Inflammatory macrophage treated with lipopolysaccharide for 4 hours (primary cell): ENCODE data around the gene PYGB.

Source experiments
- DNase-seq: peaks from one replicate; pipeline ENCODE4 v3.0.0-alpha.2; 2020

Gene PYGB

DNA sequence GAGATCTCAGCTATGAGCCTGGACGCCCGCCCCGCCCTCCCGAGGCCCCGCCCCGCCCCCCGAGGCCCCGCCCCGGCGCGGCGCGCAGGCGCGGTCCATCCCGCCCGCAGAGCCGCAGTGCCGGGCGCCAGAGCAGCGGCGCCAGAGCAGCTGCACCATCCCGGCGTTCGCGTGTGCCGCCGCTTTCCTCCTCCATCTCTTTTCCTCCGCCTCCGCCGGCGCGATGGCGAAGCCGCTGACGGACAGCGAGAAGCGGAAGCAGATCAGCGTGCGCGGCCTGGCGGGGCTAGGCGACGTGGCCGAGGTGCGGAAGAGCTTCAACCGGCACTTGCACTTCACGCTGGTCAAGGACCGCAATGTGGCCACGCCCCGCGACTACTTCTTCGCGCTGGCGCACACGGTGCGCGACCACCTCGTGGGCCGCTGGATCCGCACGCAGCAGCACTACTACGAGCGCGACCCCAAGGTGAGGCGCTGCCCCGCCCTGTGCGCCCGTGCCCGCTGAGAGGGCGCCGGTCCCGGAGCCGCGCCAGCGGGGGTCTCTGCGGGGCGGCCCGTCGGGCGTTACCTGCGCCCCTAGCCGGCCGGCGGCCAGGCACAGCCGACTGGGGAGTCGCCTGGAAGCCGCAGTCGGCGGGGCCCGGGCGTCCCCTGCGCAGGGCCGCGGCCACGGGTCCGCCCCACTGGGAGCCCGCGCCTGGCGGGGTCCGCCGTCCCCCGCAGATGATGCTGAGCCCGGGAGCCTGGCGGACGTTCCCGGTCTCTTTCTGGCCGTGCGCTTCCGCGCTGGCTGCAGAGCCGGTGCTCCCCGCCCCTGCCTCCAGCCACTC lies at the start of gene PYGB:
Gene PYGB (plus strand): TSS at position 130 of the 830 bp plus-strand sequence. CDS start 94 bp downstream, at position 224.
- DNase-seq: peak; percentile 89

DNA sequence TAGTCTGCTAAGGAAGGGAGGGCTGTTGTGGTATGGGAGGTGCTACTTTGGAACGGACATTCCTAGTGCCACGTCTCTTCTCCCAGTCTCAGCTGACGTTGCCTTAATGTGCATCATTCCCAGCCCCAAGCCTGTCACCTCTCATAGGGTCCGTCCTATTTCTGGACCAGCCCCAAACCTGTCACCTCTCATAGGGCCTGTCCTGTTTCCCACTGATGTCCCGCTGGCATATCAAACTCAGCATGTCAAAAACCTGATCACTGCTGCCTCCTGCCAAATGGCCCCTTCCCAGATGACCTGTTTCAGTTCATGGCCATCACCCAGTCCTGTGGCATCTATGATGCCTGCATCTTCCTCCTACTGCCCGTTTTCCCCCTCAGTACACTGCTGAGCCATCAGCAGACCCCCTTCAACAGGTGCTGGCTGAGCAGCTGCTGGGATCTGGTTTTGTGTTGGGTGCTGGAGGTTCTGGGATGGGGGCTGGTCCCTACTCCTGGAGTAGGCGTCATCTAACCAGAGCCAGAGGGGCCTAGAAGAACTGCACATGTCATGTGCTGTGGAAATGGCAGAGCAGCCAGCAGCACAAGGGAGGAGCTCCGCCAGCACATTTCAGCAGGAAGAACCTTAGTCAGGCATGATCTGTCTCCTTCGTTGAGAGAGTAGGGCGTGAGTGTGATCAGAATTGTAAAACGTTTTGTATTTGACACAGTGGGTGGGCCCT lies 49.1 kb upstream of the PYGB start:
- no peak for DNase-seq

DNA sequence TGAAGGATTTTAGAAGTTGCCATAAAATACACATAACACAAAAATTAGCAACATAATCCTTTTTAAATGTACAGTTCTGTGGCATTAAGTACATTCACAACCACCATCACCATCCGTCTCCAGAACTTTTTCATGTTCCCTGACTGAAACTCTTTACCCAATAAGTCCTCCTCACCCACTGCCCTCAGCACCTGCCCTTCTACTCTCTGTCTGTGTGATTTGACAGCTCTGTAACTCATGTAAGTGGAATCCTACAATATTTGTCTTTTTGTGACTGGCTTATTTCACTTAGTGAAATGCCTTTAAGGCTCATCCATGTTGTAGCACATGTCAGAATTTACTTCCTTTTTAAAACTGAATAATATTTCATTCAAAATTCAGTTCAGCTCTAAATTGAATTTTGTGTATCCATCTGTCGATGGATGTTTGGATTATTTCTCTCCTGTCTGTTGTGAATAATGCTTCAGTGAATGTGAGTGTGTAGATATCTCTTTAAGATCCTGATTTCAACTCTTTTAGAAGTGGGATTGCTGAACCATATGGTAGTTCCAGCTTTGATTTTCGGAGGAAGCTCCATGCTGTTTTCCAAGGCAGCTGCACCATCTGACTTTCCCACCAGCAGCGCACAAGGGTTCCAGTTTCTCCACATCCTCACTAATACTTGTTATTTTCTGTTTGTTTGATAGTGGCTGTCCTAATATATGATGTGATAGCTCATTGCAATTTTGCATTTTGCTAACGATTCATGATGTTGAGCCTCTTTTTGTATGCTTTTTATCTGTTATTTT lies 48.2 kb upstream of the PYGB start:
- DNase-seq: no peak

DNA sequence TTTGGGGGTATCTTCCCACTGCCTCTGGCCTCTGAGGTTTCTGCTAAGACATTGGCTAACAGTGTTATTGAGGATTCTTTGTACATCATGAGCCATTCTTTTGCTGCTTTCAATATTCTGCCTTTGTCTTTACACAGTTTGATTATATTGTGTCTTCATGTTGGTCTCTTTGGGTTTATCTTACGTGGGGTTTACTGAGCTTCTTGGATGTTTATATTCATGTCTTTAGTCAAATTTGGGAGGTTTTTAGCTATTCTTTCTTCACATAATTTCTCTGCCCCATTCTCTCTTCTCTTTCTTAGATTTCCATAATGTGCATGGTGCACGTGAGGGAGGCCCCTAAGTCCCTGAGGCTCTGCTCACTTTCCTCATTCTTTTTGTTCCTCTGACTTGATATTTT lies 44.8 kb upstream of the PYGB start:
- no peak for DNase-seq

DNA sequence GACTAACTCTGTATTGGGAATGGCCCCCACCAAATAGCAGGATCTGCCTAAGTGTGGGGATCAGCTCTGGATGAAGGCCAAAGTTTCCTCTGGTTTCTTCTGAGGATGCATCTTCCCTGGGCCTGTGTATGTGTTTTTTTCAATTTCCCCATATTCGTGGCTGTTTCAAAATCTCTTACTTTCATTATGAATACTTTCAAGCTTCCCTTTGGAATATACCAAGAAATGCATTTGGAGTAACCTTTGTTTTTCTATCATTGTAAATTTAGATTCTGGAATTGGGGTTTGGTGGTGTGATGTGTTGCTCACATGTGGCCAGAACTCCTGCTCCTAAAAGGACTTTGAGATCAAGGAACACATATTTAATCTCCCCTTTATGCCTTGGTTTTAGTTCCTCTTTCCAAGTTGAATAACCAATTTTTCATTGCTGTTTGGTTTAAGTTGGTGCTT lies 44.0 kb upstream of the PYGB start:
- DNase-seq: peak; percentile 80

DNA sequence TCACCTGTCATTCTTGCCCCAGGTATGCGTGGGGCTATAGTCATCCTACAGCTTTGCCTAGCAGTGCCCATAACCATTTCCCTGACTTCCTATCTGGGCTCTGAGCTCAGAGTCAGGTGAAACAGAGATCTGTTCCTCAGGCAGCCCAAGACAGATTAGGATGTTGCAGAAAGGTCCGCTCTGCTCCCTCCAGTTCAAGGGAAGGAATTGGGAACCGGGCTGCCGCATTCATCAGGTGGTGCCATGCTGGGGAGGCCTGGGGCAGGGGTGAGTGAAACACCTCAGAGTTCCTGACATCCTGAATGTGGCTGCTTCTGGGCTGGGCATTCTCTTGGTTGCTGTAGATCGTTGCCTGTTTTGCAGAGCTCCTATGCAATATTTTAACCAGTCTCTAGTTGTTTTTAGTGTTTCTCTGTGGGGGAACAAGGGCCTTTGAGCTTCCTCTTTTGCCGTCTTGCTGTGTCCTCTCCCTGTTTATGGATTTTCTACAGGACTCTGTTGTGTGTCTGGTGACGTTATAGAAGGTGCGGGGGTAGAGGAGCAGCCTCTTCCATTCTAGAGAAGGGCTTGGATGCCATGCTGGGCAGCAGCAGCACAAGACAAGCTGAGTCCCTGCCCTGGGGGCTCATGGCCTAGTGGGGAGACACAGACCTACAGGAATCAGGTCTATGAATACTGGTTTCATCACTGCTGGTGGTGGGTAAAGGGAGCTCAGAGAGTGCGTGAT lies 43.2 kb upstream of the PYGB start:
- peak; percentile 58 for DNase-seq

DNA sequence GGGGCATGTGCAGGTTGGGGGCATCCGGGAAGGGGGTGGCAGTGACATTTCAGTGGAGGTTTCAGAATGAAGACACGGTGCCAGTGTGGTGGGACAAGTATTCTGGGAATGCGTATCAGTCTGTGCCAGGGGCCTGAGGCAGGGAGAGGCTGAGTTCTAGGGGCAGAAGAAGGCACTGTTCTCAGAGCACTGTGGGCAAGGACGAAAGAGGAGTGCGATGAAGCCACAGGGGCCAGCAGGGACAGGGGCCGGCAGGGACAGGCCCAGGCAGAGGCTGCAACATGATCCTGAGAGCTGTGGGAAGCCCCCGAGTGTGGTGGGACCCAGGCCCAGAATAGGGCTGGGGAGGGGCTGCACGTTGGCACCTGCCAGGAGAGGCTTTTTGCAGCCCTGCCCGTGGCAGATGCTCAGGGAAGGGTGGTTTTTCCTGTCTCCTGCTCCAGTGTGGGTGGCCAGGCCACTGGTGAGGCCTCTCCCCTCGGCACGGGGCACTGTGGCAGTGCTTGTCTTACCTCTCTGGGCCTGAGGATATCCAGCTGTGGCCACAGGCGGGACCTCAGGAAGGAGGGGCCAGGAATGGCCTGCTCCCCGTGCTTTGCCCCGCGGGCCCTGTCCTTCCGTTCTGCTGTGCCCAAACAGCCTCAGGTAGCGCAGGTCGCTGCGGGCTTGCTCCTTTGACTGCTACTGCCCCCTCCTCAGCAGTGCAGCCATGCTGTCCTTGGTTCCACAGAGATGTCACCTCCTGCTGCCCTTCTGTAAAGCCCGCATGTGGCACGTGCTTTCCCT lies 42.4 kb upstream of the PYGB start:
- no peak for DNase-seq

DNA sequence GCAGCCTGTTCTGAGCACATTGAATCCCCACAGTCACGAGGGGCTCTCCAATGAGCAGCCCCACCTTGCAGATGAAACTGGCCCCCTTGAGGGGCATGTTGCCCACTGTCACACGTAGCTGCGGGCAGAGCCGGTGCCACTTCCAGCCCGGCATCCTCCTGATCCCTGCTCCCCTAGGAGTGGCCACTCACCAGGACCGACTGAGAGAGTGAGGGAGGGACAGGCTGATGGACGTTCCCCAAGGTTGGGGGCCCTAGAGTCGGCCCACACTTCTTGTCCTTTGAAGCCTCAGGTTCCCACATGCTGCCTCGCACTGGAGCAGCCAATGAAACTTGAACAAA lies 41.9 kb upstream of the PYGB start:
- DNase-seq: no peak

DNA sequence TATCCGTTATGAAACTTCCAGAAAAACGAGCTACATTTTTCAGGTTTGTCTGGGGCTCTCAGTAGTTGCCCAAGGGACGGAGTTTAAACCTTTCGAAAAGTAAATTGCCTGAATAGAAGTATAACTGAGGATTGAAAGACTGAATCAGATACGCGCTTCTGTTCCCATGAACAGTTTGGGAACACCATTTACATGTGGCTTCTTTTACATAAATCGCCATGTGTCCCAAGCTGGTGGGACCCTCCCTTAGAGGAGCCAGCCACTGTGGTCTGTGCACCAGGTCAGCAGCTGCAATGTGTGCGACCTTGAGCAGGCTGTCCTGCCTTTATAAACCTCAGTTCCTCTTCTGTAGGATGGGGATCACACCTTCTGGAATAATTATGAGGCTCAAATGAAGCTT lies 41.3 kb upstream of the PYGB start:
- DNase-seq: no peak

DNA sequence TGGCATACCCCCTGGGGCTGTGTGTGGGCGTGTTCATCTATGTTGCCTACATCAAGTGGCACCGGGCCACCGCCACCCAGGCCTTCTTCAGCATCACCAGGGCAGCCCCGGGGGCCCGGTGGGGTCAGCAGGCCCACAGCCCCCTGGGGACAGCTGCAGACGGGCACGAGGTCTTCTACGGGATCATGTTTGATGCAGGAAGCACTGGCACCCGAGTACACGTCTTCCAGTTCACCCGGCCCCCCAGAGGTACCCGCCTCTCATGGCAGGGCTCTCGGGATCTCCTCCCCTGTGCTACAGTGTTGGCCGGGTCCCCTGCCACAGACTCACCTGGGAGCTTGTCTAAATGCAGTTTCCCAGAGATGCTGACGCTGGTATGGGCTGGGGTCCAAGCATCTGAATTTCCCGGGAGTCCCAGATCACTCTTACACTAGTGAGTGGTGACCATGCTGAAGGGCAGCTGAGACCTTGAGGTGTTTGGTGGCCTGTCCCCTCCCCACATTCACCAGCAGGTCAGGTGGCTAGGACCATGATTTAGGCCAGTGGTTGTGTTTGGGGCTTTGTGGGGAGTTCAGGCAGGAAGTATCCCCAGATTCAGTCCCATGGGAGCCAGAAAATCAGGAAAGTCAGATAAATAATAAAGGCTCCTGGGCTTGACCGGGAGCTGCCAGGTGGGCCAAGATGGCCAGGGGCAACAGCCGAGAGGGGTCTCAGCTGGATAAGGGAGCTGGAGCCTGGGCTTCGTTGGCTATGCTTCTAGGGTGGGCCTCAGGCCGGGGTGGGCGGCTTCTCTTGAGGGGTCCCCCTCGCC lies 40.5 kb upstream of the PYGB start:
- no peak for DNase-seq

DNA sequence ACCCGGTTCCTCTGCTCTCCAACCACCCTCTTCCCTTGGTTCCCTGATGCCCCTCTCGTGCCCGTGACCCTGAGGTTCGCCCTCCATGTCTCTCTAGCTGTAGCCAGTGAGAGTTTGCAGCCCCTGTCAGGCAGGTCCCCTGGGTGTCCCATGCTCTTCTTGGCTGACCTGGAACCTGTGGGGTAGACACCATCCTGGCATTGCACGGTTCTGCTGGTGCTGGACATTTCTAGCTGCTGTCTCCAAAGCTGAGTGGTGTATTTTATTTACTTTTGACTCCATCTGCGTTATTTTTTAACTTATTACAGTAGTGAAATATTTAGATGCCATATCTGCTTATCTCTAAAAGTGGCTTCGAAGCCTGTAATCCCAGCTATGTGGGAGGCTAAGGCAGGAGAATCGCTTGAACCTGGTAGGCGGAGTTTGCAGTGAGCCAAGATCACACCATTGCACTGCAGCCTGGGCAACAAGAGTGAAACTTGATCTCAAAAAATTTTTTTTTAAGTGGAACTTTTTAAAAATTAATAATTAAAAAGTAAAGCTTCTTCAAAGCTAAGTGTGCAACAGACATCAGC lies 39.8 kb upstream of the PYGB start:
- no peak for DNase-seq

DNA sequence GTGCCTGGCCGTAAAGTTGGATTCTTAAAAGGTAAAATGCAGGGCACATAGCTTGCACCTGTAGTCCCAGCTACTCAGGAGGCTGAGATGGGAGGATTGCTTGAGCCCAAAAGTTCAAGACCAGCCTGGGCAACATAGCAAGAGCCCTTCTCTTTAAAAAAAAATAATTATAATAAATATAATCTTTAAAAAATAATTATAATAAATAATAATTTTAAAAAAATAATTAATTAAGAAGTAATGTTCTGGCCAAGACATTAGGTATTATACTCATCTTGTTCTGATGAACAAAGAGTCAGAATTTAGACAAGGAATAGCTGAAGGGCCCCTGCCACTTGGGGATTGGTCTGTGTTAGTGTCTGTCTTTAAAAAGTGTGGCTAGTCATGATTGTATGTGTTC lies 38.5 kb upstream of the PYGB start:
- no peak for DNase-seq

DNA sequence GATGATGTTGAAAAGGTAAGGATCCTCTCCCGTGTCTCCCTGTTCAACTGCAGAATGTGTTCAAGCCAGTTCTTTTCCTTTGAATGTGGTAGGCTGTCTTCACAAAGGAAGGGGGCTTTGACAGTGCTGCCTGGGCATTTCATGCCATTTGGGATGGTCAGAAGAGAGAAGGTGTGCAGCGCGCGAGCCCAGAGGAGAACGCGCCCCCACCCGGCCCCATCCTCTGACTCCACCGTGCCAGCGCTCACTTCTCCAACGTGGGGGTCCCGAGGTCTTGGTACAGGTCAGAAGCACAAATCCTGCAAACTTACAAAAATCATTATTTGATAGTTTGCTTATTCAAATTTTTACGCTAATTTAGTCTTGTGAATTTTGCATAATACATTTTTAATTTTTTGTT lies 38.0 kb upstream of the PYGB start:
- no peak for DNase-seq

DNA sequence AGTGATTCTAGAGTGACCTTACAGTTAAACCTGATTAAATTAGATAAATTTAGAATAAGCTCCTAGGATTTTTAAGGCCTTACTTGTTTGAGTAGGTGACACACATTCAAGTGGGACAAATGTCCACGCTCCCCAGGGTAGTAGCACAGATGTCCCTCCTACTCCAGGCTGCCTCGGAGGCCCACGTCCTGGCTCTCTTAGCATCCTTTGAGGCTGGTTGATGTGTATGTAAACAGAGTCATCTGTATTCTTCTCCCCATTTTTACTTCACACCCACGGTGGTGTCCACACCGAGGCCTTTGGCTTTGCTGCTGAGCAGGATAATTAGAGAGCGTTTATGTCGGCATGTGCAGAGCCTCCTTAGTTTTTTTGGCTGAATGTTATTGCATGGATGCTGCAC lies 36.6 kb upstream of the PYGB start:
- no peak for DNase-seq

DNA sequence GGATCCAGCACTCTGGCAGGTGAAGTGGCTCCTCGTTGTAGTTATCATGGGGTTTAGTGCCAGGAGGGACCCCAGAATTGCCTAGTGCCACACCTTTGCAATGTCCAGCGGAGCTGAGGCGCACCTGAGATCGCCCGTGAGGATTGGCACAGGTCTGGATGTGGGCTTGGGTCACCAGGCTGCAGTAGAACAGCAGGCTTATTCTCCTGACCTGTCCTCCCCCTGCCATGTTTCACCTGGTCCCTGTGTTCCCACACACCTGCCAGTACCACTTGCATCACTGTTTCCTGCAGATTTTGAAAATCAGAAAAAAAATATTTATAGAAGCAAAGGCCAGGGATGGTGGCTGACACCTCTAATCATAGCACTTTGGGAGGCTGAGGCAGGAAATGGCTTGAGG lies 35.6 kb upstream of the PYGB start:
- no peak for DNase-seq

DNA sequence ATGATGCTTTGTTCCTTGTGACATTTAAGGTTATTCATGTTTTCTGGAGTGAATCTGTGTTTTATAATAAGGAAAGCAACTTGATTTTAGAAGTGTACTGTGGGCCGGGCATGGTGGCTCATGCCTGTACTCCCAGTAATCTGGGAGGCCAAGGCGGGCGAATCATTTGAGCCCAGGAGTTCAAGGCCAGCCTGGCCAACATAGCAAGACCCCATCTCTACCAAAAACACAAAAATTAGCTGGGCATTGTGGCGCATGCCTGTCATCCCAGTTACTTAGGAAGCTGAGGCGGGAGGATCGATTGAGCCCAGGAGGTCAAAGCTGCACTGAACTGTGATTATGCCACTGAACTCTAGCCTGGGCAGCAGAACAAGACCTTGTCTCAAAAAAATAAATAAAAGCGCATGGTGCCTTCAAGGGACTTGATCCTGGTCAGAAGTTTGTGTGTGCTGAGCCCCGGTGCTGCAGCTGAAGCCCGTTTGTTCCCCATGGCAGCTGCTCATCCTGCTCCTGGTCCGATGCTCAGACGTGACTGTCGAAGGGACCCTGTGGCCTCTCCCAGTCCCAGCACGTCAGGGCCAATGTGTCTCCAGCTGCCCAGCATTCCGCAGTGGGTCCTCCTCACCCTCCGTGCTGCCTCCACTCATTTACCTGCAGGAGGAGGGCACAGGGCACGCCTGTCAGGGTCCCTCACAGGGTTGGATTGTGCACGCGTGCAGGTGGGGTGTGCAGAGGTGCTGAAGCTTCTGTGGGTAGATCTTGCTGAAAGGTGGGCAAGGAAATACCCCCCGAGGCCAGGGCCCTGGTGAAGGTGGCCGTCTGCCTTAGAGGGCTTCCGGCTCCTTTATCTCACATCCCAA lies 34.1 kb upstream of the PYGB start:
- no peak for DNase-seq

DNA sequence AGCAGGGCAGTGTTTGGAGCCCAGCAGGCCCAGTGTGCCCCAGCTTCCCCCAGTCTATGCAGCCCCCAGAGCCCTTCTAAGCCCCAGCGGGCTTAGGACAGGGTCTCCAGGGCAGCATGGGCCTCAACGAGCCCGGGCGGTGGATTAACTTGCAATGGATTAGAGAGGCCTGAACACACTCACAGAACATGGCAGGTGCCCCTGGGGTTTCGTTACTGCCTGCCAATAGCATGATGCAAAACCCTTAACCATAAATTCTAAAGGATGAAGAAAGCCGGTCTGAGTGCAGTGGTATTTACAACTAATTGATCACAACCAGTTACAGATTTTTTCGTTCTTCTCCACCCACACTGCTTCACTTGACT lies 33.5 kb upstream of the PYGB start:
- no peak for DNase-seq

DNA sequence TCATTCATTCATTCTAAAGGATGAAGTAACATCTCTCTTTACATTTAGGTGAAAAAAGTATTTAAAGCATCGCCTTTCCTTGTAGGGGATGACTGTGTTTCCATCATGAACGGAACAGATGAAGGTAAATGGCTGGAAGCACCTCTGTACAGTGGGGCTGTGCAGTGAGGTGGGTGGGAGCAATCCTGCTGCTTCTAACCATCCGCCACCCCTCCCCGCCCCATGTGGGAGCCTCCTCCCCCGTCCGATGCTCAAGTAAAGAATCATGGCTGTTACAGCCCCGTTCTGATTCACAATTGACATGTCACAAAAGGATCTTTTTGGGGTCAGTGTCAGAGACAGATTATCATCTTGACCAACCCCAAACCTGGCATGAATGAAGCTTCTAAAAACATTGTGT lies 33.1 kb upstream of the PYGB start:
- no peak for DNase-seq

DNA sequence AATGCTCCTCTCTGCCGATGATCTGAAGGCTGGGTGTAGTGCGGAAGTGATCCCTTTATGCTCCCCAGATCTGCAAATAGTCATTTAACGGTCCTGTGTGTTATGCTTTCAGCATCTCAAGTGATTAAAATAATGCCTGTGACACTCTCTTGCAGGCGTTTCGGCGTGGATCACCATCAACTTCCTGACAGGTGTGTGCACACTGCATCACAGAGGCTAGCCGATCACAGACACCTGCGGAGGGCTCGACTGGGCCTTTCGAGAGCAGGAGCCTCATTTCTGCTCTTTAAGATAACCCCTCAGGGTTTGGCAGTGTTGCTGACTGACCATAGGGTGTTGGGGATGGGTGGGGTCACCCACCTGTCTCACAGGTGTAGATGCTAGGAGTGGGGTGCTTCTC lies 32.4 kb upstream of the PYGB start:
- no peak for DNase-seq
